GM21528 (cell line): Measurements from ENCODE around the gene MKNK2.

ENCODE experiments used
- ATAC-seq: cut with Tn5 transposase; IDR thresholded peaks from one replicate; pipeline ENCODE4 v1.9.1; 2021; ENCODE audit warnings: mild to moderate bottlenecking, moderate library complexity; ENCODE audit not compliant: unreplicated experiment, low FRiP score

MKNK2 gene

GRCh38 chr19:2058570-2059421, 7.8 kb upstream of the MKNK2 start:
- ATAC-seq = no peak

GRCh38 chr19:2057484-2058469, 6.7 kb upstream of the MKNK2 start:
- no peak for ATAC-seq

- no peak for ATAC-seq
Measured at GRCh38 chr19:2056837-2057192, 5.8 kb upstream of the MKNK2 start.

GRCh38 chr19:2055931-2056836, 5.1 kb upstream of the MKNK2 start:
- no peak for ATAC-seq

DNA sequence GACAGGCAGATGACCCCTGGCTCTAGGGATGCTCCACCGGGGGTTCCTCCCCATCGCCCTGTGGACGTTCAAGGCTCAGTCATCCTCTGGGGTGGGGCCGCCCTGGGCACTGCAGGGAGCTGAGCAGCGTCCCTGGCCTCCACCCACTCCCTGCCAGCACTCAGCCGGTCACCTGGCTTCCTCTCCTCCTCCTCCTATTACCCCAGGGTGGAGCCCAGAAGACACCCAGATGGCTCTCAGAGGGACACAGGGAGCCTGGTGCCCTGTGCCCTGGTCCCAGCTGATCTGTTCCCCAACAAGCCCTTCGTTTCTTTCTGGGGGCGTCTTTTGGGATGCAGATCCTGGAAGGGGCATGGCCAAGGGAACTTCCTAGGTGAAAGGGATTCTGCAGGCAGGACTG, 3.7 kb upstream of the MKNK2 start:
- no peak for ATAC-seq

DNA sequence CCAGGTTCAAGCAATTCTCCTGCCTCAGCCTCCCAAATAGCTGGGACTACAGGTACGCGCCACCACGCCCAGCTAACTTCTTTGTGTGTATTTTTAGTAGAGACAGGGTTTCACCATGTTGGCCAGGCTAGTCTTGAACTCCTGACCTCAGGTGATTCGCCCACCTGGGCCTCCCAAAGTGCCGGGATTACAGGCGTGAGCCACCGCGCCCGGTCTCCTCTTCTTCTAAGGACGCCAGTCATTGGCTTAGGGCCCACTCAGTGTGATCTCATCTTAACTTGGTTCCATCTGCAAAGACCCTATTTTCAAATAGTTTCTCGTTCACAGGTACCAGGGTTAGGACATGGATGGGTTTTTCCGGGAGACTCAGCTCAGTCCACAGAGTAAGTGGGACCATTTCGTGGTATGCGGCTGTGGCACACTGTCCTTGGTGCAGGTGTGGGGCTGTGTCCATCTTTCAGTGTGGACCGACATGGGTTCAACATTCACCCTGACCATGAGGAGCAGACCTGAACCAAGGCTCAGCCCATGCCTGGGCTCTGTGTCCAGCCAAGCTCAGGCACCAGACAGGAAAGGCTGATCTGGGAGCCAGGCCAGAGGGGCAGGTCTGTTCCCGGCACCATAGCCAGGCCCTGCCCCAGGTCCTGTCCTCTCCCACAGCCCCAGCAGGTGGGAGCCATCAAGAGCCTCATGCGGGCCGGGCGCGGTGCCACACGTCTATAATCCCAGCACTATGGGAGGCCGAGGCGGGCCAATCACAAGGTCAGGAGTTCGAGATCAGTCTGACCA, 2.8 kb upstream of the MKNK2 start:
- ATAC-seq = no peak

DNA sequence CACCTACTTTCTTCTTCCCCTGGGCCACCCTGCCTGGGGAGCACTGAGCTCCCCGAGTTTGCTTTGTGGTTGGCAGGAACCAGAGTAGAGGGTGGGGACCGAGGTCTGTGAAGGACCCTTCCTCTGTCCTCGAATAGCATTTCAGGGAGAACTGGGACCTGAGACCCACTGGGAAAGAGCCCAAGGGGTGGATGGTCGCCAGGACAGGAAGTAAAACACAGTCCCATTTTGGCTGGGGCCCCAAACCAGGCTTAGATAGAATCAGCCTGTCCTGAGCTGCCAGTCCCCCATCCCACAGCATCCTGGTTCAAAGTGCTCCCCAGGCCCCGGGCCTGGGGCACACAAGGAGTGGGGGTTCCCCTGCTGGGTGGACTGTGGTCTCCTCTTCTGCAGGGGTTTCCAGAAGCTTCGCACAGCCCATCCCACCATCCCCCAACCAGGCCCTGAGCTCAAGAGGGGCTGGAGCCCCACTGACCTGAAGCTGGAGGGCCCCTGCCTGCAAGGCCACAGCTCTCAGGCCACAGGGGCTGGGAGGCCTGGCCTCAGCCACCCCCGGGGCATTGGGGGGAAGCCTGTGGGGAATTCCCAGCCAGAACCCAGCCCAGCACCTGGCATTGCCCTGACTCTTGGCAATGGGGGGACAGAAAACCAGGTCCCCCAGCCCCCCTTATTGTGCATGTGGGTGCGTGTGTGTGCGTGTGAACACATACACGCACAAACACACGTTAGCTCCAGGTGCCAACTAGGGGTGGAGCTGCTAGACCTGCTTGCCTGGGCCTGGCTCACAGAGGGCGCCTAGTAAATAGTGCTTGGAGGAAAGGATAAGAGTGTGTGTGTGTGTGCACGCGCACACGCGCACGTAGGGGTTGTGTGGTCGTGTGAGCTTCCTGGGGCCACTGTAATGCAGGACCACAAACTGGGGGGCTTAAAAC, 995 bp upstream of the MKNK2 start:
- ATAC-seq = no peak

GRCh38 chr19:2050349-2050990, 574 bp downstream of the MKNK2 start:
- peak; percentile 4 for ATAC-seq

GRCh38 chr19:2049741-2050348, 1.2 kb downstream of the MKNK2 start:
- peak; percentile 1 for ATAC-seq

GRCh38 chr19:2048959-2049740, 1.9 kb downstream of the MKNK2 start:
- no peak for ATAC-seq

DNA sequence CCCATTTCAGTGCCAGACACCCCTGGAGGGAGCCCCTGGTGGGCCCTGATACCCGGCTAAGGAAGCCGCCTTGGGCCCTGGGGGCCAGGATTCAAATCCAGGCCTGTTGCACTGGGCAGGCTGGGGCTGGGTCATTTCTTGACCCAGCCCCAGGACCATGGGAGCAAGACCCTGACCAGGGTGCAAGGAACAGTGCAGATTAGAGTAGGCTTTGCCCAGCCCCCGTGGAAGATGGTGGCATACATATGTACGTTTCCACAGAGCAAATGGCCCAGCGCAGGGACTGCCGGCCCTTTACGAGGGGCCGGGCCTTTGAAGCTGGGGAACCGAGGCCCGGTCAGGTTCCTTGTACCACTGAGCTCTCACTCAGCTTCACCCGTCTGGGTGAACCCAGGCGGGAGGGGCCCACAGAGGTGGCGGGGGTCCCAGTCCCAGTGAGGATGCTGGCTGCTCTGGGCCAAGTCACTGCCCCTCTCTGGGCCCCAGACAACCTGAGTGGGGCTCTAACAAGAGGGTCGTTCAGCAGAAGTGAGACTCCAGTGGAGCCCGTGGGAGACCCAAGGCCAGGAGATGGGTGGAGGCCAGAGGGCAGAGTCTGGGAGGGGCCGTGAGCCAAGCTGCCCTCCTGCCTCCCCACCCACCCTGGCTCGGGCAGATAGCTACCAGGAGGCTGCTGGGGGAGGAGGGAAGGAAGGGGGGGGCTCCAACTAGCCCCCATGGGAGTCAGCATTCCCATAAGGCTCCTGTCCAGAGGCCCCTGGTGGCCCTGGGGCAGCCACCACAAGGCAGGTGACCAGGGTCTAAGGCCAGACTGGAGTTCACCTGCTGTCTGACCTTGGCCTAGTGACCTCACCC, 2.7 kb downstream of the MKNK2 start:
- no peak for ATAC-seq

DNA sequence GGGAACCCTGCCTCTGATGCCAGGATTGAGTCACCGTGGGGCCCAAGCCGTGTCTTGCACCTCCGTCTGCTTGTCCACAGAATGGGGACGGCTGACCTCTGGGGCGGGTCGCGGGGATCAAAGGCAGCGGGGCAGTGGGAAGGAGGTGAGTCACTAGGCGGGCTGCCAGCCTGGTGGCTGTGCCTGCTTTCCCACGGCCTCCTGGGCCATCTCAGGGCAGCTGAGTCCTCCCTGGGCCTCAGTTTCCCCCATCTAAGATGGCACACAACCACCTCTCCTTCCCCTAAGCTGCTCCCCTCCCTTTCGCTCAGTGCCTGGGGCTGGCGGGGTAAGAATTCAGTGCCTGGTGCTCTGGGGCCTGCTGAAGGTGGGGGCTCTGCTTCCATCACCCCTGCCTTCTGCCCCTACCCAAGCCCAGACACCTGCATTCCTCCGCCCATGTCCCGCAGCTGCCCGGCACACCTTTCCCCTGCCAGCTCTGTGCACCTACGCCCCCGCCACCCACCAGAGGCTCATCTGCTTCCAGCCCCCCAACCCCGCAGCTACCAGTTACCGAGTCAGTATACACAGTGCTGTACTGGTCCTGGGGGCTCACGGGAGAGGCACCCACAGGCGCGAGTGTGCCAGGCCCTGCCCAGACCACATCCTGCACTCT, 3.5 kb downstream of the MKNK2 start:
- no peak for ATAC-seq

GRCh38 chr19:2047076-2047448, 4.0 kb downstream of the MKNK2 start:
- ATAC-seq = no peak

DNA sequence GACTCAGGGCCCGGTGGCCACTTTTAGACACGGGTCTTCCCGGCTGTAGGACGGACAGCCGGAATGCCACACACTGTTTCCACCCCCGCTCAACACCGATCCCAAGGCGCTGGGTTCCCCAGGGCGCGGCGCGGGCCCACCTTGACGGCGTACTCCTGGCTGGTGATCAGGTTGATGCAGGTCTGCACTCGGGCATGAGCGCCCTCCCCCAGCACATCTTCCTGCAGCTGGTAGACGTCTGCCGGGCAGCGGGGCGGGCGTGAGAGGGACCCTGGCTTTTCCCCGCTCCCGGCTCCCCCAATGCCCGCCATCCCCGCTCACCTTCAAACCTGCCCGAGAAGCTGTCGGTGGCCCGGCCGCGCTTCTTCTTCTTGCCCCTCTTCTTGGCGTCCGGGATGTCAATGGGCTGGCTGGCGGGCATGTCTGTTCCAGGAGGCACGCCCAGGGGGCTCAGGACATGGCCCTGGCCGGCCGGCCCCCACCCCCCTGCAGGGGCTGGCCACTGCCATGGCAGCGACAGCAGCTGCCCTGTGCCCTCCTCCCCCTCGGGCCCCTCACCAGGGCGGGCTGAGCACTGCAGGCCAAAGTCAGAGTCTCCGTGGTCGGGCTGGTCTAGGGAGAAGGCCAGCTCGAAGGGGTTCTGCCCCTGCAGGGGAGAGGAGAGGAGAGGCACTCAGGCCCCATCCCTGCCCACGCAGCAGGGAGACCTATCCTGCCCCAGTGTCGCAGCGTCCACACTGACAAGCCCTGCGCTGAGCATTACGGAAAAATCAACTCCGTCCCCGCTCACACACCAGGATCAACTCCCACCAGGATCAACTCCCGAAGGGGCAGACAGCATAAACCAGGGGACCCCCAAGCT, 4.8 kb downstream of the MKNK2 start:
- ATAC-seq = no peak
